Measurements from ENCODE around the gene LEPROT.

DNA sequence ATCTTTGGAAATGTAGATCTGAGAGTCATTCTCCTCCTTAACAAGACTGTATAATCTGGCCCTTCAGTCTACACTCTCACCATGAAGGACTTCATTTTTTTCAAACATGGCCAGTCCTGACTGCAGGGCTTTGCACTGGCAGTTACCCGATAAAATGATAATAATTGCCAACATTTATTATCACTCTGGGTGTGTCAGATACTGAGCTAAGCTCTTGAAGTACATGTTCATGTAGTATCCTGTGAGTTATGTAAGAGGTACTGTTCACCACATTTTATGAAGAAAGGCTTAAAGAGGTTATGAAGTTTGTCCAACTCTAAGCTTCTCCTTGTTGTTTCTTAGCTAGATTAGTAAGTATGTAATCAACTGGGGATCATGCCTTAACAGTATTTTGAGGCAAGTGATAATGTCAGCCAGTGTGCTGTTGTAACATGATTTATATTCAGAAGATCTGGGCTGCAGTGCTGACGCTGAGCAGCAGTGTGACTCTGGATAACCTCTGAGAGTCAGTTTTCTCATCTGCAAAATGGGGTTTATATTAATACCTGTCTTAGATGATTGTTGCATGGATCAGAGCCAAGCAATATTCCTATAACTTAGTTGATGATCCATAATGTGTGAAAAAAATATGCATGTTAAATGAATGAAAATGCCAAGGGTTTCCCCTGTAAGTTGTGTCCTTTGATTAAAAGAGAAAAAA lies 42.1 kb upstream of the LEPROT start:
- TF ChIP-seq, protein P1, sequence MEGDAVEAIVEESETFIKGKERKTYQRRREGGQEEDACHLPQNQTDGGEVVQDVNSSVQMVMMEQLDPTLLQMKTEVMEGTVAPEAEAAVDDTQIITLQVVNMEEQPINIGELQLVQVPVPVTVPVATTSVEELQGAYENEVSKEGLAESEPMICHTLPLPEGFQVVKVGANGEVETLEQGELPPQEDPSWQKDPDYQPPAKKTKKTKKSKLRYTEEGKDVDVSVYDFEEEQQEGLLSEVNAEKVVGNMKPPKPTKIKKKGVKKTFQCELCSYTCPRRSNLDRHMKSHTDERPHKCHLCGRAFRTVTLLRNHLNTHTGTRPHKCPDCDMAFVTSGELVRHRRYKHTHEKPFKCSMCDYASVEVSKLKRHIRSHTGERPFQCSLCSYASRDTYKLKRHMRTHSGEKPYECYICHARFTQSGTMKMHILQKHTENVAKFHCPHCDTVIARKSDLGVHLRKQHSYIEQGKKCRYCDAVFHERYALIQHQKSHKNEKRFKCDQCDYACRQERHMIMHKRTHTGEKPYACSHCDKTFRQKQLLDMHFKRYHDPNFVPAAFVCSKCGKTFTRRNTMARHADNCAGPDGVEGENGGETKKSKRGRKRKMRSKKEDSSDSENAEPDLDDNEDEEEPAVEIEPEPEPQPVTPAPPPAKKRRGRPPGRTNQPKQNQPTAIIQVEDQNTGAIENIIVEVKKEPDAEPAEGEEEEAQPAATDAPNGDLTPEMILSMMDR (IDR thresholded peaks at IDR 0.05) = no peak
- TF ChIP-seq EZH2phosphoT487 (IDR thresholded peaks at IDR 0.05) (no peak), EZH2 (IDR thresholded peaks at IDR 0.05) (no peak)
